NCI-H524 (cell line): ENCODE measurements around the gene FZD7.

Experiments used
- DNase-seq, 2 experiments: peaks; one replicate each; lab custom pipeline; 2025; lab: John Stamatoyannopoulos, UW

Gene FZD7

GRCh38 chr2:202037086-202037485, 3.4 kb downstream of the FZD7 start:
- no peak for DNase-seq

- peak in 1 of 2 experiments; percentile 15 for DNase-seq
Observed at GRCh38 chr2:202038471-202039277, 5.0 kb downstream of the FZD7 start.

GRCh38 chr2:202039278-202040078, 5.8 kb downstream of the FZD7 start:
- peak; percentile 29 to 69 for DNase-seq

DNA sequence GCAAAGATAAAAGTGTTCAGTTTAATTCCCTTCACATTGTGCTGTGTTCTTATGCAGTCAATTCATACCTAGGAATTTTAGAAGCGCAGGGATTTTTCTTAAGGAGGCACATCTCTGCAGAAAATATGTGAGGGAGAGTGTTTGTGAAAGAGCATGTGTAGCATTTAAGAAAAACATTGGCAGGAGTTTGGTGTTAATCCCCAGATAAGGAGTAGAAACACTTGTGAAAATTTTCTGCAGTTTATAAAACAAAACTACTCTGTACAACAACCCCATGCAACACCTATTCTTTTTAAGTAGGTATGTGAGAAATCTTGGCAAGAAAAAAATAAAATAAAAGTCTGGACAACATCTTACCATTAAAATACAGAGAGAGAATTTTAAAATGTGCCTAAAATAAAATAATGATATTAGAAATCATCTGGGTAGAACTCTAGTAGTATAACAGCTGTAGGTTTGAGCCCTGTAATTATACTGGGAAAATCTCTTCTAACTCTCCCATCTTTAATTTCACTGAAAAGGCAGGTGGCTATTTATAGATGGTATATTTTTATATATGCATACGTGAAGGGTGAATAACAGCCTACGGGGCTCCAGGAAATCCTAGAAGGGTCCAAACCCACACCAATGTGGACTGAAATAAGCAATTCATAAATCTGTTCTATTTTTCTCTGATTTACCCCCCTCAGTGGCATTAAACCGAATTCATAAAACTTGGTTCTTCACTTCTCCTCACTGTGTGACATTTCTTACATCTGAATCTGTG, 6.6 kb downstream of the FZD7 start:
- peak; percentile 29 to 70 for DNase-seq

DNA sequence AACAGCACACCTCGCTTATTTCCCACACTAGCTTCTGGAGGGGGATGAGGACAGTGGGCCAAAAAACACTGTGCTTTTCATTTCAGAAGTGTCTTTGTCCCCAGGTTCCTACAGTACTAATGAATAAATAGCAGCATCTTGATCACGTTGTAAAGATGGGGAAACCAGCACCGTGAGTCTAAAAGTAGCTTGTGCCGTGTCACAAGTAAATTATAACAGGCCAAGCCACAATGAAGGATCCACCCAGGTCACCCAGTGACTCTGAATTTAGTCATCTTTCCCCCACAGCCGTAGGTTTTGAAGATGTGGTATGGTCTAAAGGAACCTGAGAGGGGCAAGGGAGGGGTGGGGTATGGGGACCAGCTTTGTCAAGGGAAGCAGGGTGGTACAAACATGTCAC, 8.8 kb downstream of the FZD7 start:
- peak in 1 of 2 experiments; percentile 41 for DNase-seq

DNA sequence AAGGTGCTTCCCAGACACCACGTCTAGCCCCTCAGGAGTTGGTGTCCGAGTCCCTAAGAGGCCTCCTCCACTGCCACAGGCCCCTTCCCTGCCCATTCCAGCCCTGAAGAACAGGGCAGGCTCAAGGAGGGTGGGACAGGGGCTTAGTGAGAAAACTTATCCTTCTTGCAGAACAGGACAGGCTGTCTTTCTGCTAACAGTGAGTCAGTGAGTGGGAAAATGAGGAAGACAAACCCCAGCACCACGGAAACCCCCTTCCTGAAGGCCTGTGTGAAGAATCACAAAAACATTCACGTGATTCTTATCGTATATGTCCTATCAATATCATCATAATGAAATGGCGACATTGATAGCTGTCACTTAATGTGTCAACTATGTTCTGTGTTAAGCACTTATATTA, 9.8 kb downstream of the FZD7 start:
- no peak for DNase-seq

DNA sequence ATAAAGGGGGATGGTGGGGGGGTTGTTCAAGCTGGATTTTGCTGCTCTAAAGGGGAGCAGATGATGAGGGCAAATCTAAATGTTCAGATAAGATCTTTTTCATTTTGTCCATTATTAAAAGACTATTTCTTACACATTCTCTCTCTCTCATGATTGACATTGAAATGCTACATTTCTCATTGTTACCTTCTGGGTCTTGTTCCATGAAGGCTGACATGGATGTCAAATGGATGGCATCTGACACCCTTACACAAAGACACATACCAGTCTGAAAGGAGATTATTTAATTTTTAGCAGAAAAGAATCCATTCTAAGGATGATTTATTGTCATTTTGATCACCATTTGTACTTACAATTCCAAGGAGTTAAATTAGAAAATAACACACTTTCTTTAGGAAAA, 11.1 kb downstream of the FZD7 start:
- DNase-seq = no peak

DNA sequence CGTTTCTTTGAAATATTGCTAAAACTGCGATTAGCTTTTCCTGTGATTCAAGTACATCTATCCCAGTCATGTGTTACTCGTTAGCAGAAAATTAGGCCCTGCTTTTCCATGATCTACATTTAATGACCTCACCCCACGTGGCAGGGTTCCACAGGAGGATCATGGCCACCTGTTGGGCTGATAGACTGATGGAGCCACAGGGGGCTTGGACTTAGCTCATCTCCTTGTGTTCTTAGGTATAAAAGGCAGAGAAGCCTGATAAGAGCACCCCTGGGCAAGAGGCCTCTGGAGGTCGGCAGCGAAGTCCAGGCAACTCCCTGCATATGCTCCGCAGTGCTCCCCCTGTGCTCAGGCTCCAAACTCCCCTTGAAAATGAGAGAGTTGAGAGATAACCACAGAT, 12.9 kb downstream of the FZD7 start:
- no peak for DNase-seq

GRCh38 chr2:202049092-202049728, 15.6 kb downstream of the FZD7 start:
- DNase-seq = no peak

GRCh38 chr2:202049840-202050239, 16.2 kb downstream of the FZD7 start:
- no peak for DNase-seq

DNA sequence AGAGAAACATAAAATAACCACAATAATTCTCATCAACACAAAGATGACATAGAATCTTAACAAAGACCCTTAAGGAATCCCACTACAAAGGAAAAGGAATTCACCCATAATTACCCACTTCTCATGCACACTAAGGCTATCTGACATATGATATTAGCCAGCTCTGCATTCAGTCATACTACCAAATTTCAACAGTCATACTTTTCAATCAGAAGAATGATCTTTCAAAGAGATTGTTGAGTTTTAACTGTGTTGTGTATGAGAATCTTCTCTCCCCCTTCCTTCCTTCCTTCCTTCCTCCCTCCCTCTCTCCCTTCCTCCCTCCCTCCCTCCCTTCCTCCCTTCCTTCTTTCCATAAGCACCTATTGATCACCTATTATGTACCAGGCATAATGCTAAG, 17.0 kb downstream of the FZD7 start:
- DNase-seq = no peak

- no peak for DNase-seq
Observed at GRCh38 chr2:202051499-202052161, 18.0 kb downstream of the FZD7 start.

GRCh38 chr2:202052235-202052634, 18.6 kb downstream of the FZD7 start:
- DNase-seq = no peak

DNA sequence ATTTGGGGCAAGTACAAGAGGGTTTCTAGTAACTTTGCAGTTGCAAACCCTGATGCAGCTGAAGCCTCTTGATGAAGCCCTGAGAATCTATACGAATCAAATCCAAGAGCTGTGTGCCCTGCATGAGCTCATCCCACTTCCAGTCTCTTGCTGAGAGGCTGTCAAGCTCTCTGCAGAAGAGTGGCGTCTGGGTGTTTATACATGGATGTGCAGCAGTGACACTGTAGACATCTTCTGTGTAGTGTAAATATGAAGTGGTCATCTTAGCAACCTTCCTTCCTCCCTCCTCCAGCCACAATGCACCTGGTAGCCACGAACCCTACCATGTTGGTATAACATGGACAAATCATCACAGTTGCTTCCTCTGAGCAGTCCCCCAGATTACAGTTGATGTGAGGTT, 21.0 kb downstream of the FZD7 start:
- DNase-seq = no peak

GRCh38 chr2:202056611-202057010, 23.0 kb downstream of the FZD7 start:
- DNase-seq = no peak

- DNase-seq = no peak
Observed at GRCh38 chr2:202060218-202060617, 26.6 kb downstream of the FZD7 start.

DNA sequence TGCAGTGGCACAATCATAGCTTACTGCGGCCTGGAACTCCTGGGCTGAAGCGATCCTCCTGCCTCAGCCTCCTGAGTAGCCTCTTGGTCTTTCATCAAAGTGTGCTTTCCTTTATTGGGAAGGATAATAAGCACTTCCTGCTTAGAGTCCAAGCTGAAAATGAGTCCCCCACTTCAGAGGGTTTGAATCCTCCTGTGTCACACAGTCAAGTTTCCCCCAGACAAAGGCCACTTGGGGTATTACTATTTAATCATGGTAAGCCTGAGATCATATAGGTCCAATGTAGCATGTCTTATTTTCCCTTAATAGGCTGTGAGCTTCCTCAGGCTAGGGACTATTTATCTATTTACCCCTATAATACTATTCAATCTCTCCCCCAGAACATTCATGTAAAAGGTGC, 28.0 kb downstream of the FZD7 start:
- DNase-seq = peak in 1 of 2 experiments; percentile 20

GRCh38 chr2:202064171-202064880, 30.7 kb downstream of the FZD7 start:
- DNase-seq = peak; percentile 82 to 92

GRCh38 chr2:202064881-202065230, 31.2 kb downstream of the FZD7 start:
- no peak for DNase-seq

- no peak for DNase-seq
Observed at GRCh38 chr2:202065876-202066275, 32.2 kb downstream of the FZD7 start.

DNA sequence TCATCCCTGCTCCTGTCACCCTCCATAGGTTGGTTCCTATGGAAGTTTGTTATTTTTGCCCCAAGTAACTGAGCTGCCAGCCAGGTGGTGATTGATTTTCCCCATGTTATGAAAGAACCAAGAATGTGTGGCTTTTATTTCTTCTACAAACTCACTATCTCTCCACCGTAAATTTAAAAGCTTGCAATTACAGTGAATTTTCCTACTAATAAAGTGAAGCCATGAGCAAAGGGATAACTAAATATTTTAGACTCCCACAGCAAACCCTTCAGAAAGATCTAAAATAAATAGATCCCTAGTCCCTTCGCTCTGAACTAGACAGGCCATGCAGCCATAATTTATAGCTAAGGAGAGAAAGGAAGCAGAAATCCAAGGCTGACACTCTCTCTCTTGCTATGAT, 33.2 kb downstream of the FZD7 start:
- DNase-seq = no peak
